Trophoblast cell (in vitro differentiated cells and primary cell): Measurements from ENCODE around the gene TMEM106B.
A peak's percentile ranks its signal among the peaks of the same experiment; 100 is the strongest.

Source experiments
- DNase-seq, 2 donors: peaks; one replicate each; pipeline ENCODE4 v3.0.0-alpha.2; 2016
- H2AFZ ChIP-seq: 2 replicates; pipeline ENCODE4 v1.6.1; 2013; ENCODE audit warnings: low read length, moderate library complexity, mild to moderate bottlenecking; ENCODE audit not compliant: insufficient read depth, poor library complexity
- H2AK5ac ChIP-seq: 2 replicates; pipeline ENCODE4 v1.6.1; 2013; ENCODE audit warnings: mild to moderate bottlenecking, low read length
- H2BK120ac ChIP-seq: 2 replicates; pipeline ENCODE4 v1.6.1; 2013; ENCODE audit warnings: low read length, mild to moderate bottlenecking, moderate library complexity; ENCODE audit not compliant: insufficient read depth, poor library complexity
- H2BK12ac ChIP-seq: 2 replicates; pipeline ENCODE4 v1.6.1; 2013; ENCODE audit warnings: mild to moderate bottlenecking, low read length, moderate library complexity
- H2BK5ac ChIP-seq: 2 replicates; pipeline ENCODE4 v1.6.1; 2013; ENCODE audit warnings: low read length, low read depth, moderate library complexity, mild to moderate bottlenecking; ENCODE audit not compliant: poor library complexity
- H3K14ac ChIP-seq: 2 replicates; pipeline ENCODE4 v1.6.1; 2013; ENCODE audit warnings: mild to moderate bottlenecking, low read length
- H3K18ac ChIP-seq: 2 replicates; pipeline ENCODE4 v1.6.1; 2013; ENCODE audit warnings: mild to moderate bottlenecking, low read length
- H3K23ac ChIP-seq: 2 replicates; pipeline ENCODE4 v1.6.1; 2013; ENCODE audit warnings: low read length
- H3K27ac ChIP-seq: 2 replicates; pipeline ENCODE4 v1.5.1; 2013; ENCODE audit warnings: low read depth, mild to moderate bottlenecking, inconsistent platforms, low read length, moderate library complexity
- H3K27me3 ChIP-seq: 2 replicates; pipeline ENCODE4 v1.6.1; 2013; ENCODE audit warnings: inconsistent platforms, mild to moderate bottlenecking, low read length, moderate library complexity; ENCODE audit not compliant: insufficient read depth
- H3K36me3 ChIP-seq, 2 experiments: 1 replicate in 1 of 2; 2 replicates in 1 of 2; pipeline ENCODE4 v1.6.1; 2013; ENCODE audit warnings: low read length in 2 of 2, mild to moderate bottlenecking in 2 of 2, moderate library complexity in 1 of 2; ENCODE audit not compliant: insufficient read depth in 2 of 2, control insufficient read depth in 1 of 2
- H3K4ac ChIP-seq: 2 replicates; pipeline ENCODE4 v1.6.1; 2013; ENCODE audit warnings: low read depth, mild to moderate bottlenecking, low read length, moderate library complexity
- H3K4me1 ChIP-seq, 2 experiments: 1 replicate in 1 of 2; 2 replicates in 1 of 2; pipeline ENCODE4 v1.6.1; 2013; ENCODE audit warnings: low read length in 2 of 2, mild to moderate bottlenecking in 2 of 2, moderate library complexity in 1 of 2; ENCODE audit not compliant: insufficient read depth in 2 of 2, control insufficient read depth in 1 of 2
- H3K4me2 ChIP-seq: 2 replicates; pipeline ENCODE4 v1.6.1; 2013; ENCODE audit warnings: inconsistent platforms, mild to moderate bottlenecking, low read length, moderate library complexity
- H3K4me3 ChIP-seq: 2 replicates; pipeline ENCODE4 v1.5.1; 2013; ENCODE audit warnings: mild to moderate bottlenecking, low read depth, low read length, inconsistent platforms
- H3K79me1 ChIP-seq: one replicate; pipeline ENCODE4 v1.6.1; 2013; ENCODE audit warnings: low read length
- H3K79me2 ChIP-seq: 2 replicates; pipeline ENCODE4 v1.6.1; 2013; ENCODE audit warnings: low read length, mild to moderate bottlenecking; ENCODE audit not compliant: control insufficient read depth, insufficient read depth, poor library complexity
- H3K9ac ChIP-seq: 2 replicates; pipeline ENCODE4 v1.6.1; 2013; ENCODE audit warnings: mild to moderate bottlenecking, low read length
- H3K9me3 ChIP-seq: 2 replicates; pipeline ENCODE4 v1.6.1; 2013; ENCODE audit warnings: low read depth, mild to moderate bottlenecking, control low read depth, inconsistent platforms, low read length; ENCODE audit not compliant: insufficient read depth
- H4K12ac ChIP-seq: 2 replicates; pipeline ENCODE4 v1.6.1; 2013; ENCODE audit warnings: low read depth, mild to moderate bottlenecking, low read length, moderate library complexity
- H4K8ac ChIP-seq: 2 replicates; pipeline ENCODE4 v1.6.1; 2013; ENCODE audit warnings: low read depth, mild to moderate bottlenecking, low read length, moderate library complexity
- H4K91ac ChIP-seq: one replicate; pipeline ENCODE4 v1.6.1; 2013; ENCODE audit warnings: low read depth, mild to moderate bottlenecking, low read length, moderate library complexity
- WGBS: extraction: QIAGEN DNeasy Blood & Tissue Kit; methylation state at CpG from one replicate; pipeline ENCODE4 v1.1.7; 2013; ENCODE audit warnings: missing lambda C conversion rate; ENCODE audit not compliant: insufficient read length, insufficient coverage; ENCODE audit errors: extremely low coverage; 5-methylcytosine and 5-hydroxymethylcytosine counted together

The TMEM106B gene

DNA sequence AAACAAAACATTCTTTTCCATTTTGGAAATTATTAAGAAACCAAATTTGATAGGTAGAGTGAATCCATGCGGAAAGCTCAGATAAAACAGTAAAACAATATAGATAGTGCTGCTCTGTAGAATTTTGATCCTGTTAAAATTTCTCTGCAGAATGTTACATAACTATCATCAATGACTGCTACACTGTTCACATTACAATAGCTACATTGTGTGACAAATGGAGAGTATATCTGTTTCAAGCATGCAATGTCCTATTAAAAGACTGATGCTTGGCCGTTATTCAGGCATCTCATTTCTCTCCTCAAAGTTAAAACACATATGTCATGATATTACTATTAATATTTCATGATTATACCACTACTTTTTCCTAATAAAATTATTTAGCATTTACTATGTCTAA lies 14.7 kb upstream of the TMEM106B start:
- no peak for DNase-seq
- H3K27me3 ChIP-seq = no peaks in the 10 kb centered on the region
- H3K27ac ChIP-seq = no peak overlapping the region
- no peak overlapping the region for H3K9ac ChIP-seq
- H2AFZ ChIP-seq = no peak overlapping the region
- H3K9me3 ChIP-seq = no peaks in the 10 kb centered on the region
- no peak overlapping the region for H3K4me2 ChIP-seq
- H3K4ac ChIP-seq = no peak overlapping the region
- no peak overlapping the region for H2BK120ac ChIP-seq
- H4K91ac ChIP-seq = no peak overlapping the region
- no peak overlapping the region for H3K18ac ChIP-seq
- H3K79me2 ChIP-seq = no peaks in the 10 kb centered on the region
- no peak overlapping the region for H4K8ac ChIP-seq
- no peak overlapping the region for H3K14ac ChIP-seq
- H4K12ac ChIP-seq = no peak overlapping the region
- no peaks in the 10 kb centered on the region for H3K36me3 ChIP-seq
- H3K79me1 ChIP-seq = no peaks in the 10 kb centered on the region
- H2AK5ac ChIP-seq = no peak overlapping the region
- no peak overlapping the region for H3K4me3 ChIP-seq
- no CpG with 5 or more reads among the region's 2 CpGs for WGBS
- H3K4me1 ChIP-seq = no peaks in the 10 kb centered on the region
- H2BK12ac ChIP-seq = no peak overlapping the region
- H2BK5ac ChIP-seq = no peak overlapping the region
- H3K23ac ChIP-seq = no peak overlapping the region

DNA sequence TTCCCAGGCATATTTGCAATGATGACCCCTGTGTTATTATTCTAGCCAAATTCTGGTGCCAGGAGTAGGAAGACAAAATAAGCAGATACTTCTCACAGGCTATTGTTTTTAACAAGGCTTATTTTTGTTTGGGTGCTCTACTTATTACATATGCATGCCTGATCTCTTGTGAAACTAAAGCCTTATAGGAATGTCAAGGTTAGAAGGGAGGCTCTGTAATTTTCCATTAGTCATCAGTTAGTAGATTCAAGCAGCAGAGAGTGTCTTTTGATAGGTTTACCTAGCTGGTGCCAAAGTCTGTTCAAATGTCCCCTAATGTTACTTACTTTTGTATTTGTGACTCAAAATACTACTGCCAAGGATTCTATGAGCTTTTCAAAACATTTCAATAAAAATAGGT lies 11.7 kb upstream of the TMEM106B start:
- Histone ChIP-seq H3K4me3 (no peak overlapping the region), H3K14ac (no peak overlapping the region), H3K27me3 (no peaks in the 10 kb centered on the region), H2BK12ac (no peak overlapping the region), H2AFZ (no peak overlapping the region), H3K18ac (no peak overlapping the region), H3K36me3 (no peaks in the 10 kb centered on the region), H3K9ac (no peak overlapping the region), H3K4me2 (no peak overlapping the region), H4K8ac (no peak overlapping the region), H4K12ac (no peak overlapping the region), H3K79me1 (no peaks in the 10 kb centered on the region), H2AK5ac (no peak overlapping the region), H3K27ac (no peak overlapping the region), H3K4ac (no peak overlapping the region), H3K79me2 (no peaks in the 10 kb centered on the region), H2BK5ac (no peak overlapping the region), H4K91ac (no peak overlapping the region), H3K4me1 (no peaks in the 10 kb centered on the region), H3K23ac (no peak overlapping the region), H3K9me3 (no peaks in the 10 kb centered on the region), H2BK120ac (no peak overlapping the region)
- DNase-seq = peak; percentile 5 to 64

DNA sequence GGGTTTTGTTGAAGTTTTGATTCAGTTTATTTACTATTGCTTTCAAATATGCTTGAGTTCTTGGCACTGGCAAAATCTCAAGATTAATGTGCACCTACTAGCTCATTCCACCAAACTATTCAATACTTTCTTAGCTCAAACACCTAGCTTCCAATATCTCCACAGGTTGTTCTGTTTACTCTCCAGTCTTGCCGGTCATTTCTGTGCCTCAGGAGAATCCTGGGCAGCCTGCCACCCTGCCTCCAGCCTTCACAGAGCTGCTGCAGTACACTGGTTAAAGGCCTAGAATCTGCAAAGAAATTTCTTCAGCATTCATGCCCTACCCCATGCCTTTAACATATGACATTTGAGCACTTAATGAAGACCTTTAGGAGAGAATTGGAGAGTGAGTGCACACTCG lies 4.0 kb upstream of the TMEM106B start:
- no peak overlapping the region for H4K8ac ChIP-seq
- no peak overlapping the region for H3K9ac ChIP-seq
- DNase-seq = no peak
- H3K9me3 ChIP-seq = no peaks in the 10 kb centered on the region
- H3K23ac ChIP-seq = no peak overlapping the region
- H3K27me3 ChIP-seq = no peaks in the 10 kb centered on the region
- no peak overlapping the region for H3K14ac ChIP-seq
- H2BK5ac ChIP-seq = no peak overlapping the region
- H4K91ac ChIP-seq = no peak overlapping the region
- H3K18ac ChIP-seq = no peak overlapping the region
- peaks cover 4% of the 10 kb centered on the region for H3K79me1 ChIP-seq
- no peak overlapping the region for H3K4me3 ChIP-seq
- no peak overlapping the region for H3K4me2 ChIP-seq
- peaks cover 0 to 1% of the 10 kb centered on the region in 2 experiments for H3K4me1 ChIP-seq
- no peak overlapping the region for H2AK5ac ChIP-seq
- H2AFZ ChIP-seq = no peak overlapping the region
- no peaks in the 10 kb centered on the region for H3K36me3 ChIP-seq
- WGBS = no CpG with 5 or more reads among the region's 2 CpGs
- peaks cover 3% of the 10 kb centered on the region for H3K79me2 ChIP-seq
- H2BK12ac ChIP-seq = no peak overlapping the region
- no peak overlapping the region for H2BK120ac ChIP-seq
- H3K4ac ChIP-seq = no peak overlapping the region
- no peak overlapping the region for H4K12ac ChIP-seq
- no peak overlapping the region for H3K27ac ChIP-seq

DNA sequence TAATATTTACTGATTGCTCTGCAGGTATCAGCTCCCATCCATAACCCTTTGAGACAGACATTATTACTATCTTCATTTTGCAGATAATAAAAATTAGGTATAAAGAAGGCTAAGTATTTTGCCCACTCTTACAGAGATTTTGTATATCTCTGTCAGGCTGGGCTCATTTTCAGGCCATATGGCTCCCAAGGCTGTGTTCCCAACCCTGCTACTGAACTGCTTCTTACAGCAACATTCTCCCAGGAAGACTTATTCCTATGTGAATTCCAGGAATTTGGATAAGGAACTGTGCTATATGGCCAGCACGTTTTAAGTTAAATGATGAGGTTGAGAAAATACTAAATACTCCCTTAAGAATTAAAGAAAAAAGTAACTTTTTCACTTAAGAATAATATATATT lies 1.9 kb upstream of the TMEM106B start:
- no peak overlapping the region for H3K14ac ChIP-seq
- H3K4ac ChIP-seq = no peak overlapping the region
- H3K18ac ChIP-seq = no peak overlapping the region
- no peak overlapping the region for H3K4me2 ChIP-seq
- H4K12ac ChIP-seq = no peak overlapping the region
- H3K4me3 ChIP-seq = no peak overlapping the region
- no peak for DNase-seq
- H3K9ac ChIP-seq = no peak overlapping the region
- no peak overlapping the region for H2BK12ac ChIP-seq
- H4K8ac ChIP-seq = no peak overlapping the region
- no peak overlapping the region for H2BK5ac ChIP-seq
- H3K23ac ChIP-seq = no peak overlapping the region
- no peaks in the 10 kb centered on the region for H3K9me3 ChIP-seq
- no peak overlapping the region for H2AFZ ChIP-seq
- no peak overlapping the region for H2AK5ac ChIP-seq
- H3K79me2 ChIP-seq = peaks cover 3% of the 10 kb centered on the region
- no peak overlapping the region for H3K27ac ChIP-seq
- H3K27me3 ChIP-seq = no peaks in the 10 kb centered on the region
- H3K4me1 ChIP-seq = peaks cover 0 to 3% of the 10 kb centered on the region in 2 experiments
- no peak overlapping the region for H2BK120ac ChIP-seq
- no CpG with 5 or more reads among the region's 1 CpG for WGBS
- no peak overlapping the region for H4K91ac ChIP-seq
- no peaks in the 10 kb centered on the region for H3K36me3 ChIP-seq
- peaks cover 4% of the 10 kb centered on the region for H3K79me1 ChIP-seq
